GM21447 (cell line): ENCODE data around the gene FHAD1.
"Not testable (repeated sequence)": the region's sequence is repeated elsewhere in the genome, so short reads cannot be mapped to it uniquely, and the experiment has no call there.

Source experiments
- ATAC-seq: cut with Tn5 transposase; IDR thresholded peaks from one replicate; pipeline ENCODE4 v1.9.1; 2021; ENCODE audit not compliant: unreplicated experiment

The FHAD1 gene

GRCh38 chr1:15303935-15304334 lies 56.9 kb downstream of the FHAD1 start:
- ATAC-seq: no peak

- no peak for ATAC-seq
Measured at GRCh38 chr1:15304708-15305467, 57.9 kb downstream of the FHAD1 start.

GRCh38 chr1:15305468-15305770 lies 58.4 kb downstream of the FHAD1 start:
- no peak for ATAC-seq

- not testable (repeated sequence) for ATAC-seq
Measured at GRCh38 chr1:15306352-15306751, 59.3 kb downstream of the FHAD1 start.

- ATAC-seq: no peak
Measured at GRCh38 chr1:15308135-15308534, 61.1 kb downstream of the FHAD1 start.

- ATAC-seq: no peak
Measured at GRCh38 chr1:15308621-15309027, 61.6 kb downstream of the FHAD1 start.

- no peak for ATAC-seq
Measured at GRCh38 chr1:15309687-15310086, 62.7 kb downstream of the FHAD1 start.

- ATAC-seq: no peak
Measured at GRCh38 chr1:15310544-15310943, 63.5 kb downstream of the FHAD1 start.

- no peak for ATAC-seq
Measured at GRCh38 chr1:15311122-15311822, 64.2 kb downstream of the FHAD1 start.

- no peak for ATAC-seq
Measured at GRCh38 chr1:15311880-15312279, 64.9 kb downstream of the FHAD1 start.

- ATAC-seq: no peak
Measured at GRCh38 chr1:15312626-15313411, 65.8 kb downstream of the FHAD1 start.

- no peak for ATAC-seq
Measured at GRCh38 chr1:15314328-15315281, 67.6 kb downstream of the FHAD1 start.

- ATAC-seq: no peak
Measured at GRCh38 chr1:15315815-15316214, 68.8 kb downstream of the FHAD1 start.

GRCh38 chr1:15316510-15316909 lies 69.5 kb downstream of the FHAD1 start:
- no peak for ATAC-seq

- ATAC-seq: no peak
Measured at GRCh38 chr1:15320267-15320666, 73.2 kb downstream of the FHAD1 start.

- no peak for ATAC-seq
Measured at GRCh38 chr1:15321601-15322000, 74.6 kb downstream of the FHAD1 start.

GRCh38 chr1:15322648-15323350 lies 75.8 kb downstream of the FHAD1 start:
- ATAC-seq: no peak

- ATAC-seq: no peak
Measured at GRCh38 chr1:15323351-15323988, 76.4 kb downstream of the FHAD1 start.

- no peak for ATAC-seq
Measured at GRCh38 chr1:15323989-15324868, 77.2 kb downstream of the FHAD1 start.
